Hematopoietic multipotent progenitor cell treated with erythropoietin and hydrocortisone succinate and interleukin-3 and kit ligand, for 4 days (in vitro differentiated cells): ENCODE results near the gene PLEKHH1.

ENCODE experiments used
- DNase-seq: peaks from one replicate; pipeline ENCODE4 v3.0.0-alpha.2; 2015

Gene PLEKHH1

GRCh38 chr14:67633451-67634147, 100.5 kb downstream of the PLEKHH1 start:
- no peak for DNase-seq

- DNase-seq = no peak
Observed at GRCh38 chr14:67636361-67636919, 103.3 kb downstream of the PLEKHH1 start.

- no peak for DNase-seq
Observed at GRCh38 chr14:67638642-67639041, 105.6 kb downstream of the PLEKHH1 start.
